Right kidney (tissue), 1 donor: ENCODE results near the gene SYNJ2.

Source experiments
- DNase-seq: peaks from one replicate; pipeline ENCODE4 v3.0.0-alpha.2; 2016

The SYNJ2 gene

GRCh38 chr6:158028876-158029275 lies 47.2 kb downstream of the SYNJ2 start:
- no peak for DNase-seq

DNA sequence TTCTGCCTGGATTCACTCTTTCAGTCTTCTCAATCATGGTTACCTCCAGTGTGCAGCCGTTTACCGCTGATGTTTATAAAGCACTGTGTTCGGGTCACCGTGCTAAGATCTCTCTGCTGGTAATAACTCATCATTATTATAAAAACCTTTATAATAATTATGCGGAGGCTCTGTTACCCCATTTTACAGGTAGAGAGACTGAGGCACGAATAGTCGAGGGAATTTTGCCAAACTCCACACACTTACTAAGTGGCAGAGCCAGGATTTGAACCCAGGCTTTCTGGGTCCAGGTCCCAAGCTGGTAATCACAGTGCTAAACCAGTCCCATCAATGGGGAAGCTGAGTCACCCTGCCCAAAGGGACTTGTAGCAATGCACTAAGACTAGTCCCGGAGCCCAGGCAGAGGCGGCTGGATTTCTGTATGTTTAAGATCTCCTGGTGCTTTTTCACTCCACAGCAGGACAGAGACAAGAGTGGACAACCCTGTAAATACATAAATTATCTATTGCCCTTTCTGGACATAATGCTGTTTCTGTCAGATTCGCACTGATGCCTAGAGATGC lies 48.1 kb downstream of the SYNJ2 start:
- DNase-seq, result no peak

- DNase-seq, result no peak
Measured at GRCh38 chr6:158030380-158031300, 49.0 kb downstream of the SYNJ2 start.

DNA sequence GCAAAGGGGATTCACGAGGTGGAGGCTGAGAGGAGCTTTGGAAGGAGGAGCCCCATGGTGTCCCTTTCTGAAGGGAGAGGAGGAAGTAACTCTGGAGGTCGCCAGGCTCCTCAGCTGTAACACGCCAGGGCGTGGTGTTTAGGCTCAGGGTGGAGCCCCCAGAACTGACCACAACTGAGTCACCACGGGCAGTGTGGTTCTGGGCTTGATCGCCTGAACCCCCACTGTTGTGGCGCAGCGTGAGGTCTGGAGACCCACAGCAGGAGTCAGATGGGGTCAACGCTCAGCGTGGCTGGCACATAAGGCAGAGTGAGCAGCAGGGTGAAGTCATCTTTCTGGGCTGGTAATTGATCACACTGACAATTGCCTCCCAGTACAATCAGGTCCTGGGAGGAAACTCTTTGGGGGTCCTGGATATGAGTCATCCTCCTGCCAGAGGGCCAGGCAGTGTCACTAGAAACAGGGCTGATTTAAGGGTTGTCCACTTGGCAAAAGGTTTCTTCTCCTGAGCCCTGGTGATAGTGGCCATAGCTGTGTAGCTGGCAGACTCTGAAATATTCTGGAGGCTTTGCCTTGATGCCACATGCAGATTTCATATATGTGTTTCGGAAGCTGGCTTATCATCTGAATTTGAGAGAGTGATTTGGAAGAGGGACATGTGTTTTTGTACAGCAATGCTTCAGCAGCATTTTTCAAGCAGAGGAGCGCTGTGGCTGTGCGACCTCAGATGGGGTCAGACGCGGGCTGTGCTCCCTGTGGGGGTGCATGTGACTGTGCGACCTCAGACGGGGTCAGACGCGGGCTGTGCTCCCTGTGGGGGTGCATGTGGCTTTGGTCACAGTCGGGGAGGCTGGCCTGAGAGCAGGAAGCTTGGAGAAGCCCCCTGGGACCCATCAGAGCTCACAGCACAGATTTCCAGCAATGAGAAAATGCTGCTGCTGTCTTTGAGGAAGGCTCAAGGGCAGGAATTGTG lies 50.0 kb downstream of the SYNJ2 start:
- no peak for DNase-seq

DNA sequence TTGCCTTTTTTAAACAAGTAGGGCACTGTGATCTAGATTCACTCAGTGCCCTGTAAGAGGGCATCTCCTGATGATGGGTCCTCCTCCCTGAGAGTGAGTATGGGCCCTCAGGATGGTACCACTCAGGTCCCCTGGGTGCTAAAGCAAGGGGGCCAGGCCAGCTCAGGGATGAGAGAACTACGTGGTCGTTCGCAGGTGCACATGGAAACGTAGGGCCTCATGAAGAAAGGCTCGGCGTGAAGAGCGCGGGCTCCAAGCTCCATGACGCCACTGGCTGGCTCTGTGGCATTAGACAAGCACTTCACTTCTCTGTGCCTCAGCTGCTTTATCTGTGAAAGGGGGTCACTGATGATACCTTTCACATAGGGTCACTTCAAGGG lies 50.7 kb downstream of the SYNJ2 start:
- DNase-seq, result no peak

GRCh38 chr6:158033077-158033750 lies 51.6 kb downstream of the SYNJ2 start:
- DNase-seq, result no peak

DNA sequence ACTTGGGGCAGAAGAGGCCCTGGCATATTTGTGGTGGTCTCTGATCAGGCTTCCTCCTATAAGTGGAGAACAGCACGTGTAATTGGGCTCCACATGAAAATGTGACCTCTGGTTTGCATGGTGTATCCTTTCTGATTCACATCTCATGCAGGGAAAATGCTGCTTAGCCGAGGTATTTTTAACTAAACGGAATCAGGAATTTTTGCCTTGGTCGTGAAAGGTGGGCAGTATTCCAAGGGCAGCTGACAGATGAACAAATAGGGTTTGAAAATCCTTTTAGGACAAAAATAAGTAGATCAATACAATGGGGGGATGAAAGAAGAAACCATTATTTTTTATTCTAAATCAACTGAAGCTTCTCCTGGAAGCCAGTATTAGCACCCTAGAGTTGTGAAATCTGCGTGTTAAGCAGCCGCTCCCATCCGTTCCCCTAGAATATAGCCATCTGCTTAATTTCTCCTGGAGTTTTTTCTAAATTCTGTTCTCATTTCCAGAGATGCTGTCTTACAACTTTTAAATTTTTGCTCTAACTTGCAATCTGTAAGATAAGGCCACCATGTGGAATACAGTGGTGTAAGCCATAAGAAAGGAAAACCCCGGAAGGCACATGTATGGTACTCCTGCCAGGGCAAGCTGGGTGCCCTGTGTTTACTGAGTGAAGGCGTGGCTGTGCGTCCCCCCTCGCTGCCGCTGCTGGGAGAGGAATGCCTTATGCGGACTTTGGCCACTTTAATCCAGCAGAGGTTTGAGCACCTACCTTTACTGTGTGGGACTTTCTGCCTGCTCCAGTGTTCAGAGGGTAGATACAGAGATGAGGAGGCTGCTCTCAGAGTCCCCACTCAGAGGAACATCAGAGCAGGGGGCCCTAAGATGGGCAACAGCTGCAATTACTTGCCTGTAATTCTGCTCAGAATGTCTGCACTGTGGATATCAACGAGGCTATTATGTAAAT lies 52.4 kb downstream of the SYNJ2 start:
- no peak for DNase-seq

- DNase-seq, result no peak
Measured at GRCh38 chr6:158036261-158036660, 54.6 kb downstream of the SYNJ2 start.

DNA sequence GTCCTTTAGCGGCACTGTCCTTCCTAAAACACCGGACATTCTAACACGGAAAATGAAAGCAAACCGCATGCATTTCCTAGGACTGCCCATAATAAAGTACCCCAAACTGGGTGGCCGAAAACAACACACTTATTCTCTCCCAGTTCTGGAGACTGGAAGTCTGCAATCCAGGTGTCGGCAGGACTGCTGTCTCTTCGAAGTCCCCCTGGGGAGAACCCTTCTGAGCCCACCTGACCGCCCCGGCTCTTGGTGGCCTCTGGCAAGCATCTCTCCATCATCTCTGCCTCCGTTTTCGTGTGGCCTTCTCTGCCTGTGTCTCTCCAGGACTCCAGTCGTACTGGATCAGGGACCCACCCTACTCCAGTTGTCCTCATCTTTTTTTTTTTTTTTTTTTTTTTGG lies 55.4 kb downstream of the SYNJ2 start:
- DNase-seq, result no peak

DNA sequence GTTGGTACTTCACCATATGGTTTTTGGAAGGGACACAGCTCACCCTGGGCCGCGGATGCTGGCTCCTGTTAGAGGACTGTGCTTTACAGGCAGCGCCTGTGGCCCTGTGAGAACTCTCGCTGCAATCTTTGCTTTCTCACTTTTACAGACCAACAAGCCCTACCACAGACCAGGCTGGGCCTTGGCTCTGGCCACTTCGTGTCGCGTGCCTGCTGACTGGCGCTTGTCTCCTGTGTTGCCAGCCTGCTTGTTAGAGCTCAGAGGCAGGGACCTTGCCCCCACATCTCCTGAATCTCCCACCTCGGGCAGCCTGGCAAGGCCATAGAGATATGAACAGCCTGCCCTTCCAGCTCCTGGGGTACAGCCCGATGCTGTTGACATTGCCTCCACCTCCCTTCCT lies 56.1 kb downstream of the SYNJ2 start:
- DNase-seq, result no peak

DNA sequence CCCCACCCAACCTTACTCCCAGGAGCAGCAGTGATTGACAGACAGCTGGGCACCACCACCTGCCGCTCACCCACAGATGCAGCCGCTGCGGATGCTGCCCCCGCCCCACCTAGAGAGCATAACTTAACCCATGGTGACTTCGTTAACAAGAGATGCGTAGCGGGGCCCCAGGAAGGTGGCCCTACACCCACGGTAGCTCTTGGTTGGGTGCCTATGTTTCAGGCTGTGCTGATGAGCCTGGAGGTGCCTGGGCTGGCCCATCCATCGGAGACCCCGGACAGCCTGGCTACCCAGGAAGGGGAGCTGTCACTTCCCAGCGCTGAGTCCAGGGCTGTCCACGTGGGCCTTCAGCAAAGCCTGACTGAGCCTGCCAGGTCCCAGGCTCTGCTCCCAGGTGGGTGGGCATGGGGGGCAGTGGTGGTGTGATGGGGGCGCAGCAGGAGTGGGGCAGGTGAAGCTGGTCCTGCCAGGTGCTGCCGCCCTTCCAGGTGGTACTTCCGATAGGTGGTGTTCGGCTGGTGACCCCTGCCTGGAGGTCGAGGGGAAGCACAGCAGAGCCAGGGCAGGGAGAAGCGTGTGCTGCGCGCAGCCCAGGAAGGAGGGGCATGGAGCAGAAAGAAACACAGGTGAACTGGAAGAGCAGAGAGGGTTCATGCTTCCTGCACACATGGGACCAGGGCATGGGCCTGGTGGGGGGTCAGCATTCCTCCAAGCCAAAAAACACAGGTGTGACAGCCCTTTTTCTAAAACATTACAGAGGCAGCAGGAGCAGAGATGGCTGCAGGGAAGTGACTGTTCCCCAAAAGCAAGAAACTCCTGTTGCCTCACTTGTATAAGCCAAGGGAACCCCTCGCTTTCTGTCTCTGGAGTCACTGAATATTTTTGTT lies 56.9 kb downstream of the SYNJ2 start:
- no peak for DNase-seq

DNA sequence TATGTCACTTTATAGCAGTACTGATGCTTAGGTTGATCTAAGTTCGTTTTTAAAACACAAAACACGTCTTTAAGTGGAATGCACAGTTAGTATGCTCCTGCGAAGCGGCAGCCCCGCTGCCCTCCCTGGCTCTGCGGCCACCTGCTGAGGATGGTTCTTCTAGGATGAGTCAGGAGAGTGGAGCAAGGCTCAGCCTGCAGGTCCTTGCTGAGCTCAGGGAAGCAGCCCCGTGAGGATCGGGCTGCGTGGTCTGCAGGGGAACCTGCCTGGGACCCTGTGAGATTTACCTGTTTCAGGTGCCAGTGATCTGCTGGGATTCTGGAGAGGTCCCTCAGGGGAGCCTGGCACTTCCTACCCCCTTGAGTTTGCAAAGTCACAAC lies 57.5 kb downstream of the SYNJ2 start:
- no peak for DNase-seq

GRCh38 chr6:158039571-158040050 lies 57.9 kb downstream of the SYNJ2 start:
- DNase-seq, result no peak

GRCh38 chr6:158040051-158040803 lies 58.6 kb downstream of the SYNJ2 start:
- no peak for DNase-seq

DNA sequence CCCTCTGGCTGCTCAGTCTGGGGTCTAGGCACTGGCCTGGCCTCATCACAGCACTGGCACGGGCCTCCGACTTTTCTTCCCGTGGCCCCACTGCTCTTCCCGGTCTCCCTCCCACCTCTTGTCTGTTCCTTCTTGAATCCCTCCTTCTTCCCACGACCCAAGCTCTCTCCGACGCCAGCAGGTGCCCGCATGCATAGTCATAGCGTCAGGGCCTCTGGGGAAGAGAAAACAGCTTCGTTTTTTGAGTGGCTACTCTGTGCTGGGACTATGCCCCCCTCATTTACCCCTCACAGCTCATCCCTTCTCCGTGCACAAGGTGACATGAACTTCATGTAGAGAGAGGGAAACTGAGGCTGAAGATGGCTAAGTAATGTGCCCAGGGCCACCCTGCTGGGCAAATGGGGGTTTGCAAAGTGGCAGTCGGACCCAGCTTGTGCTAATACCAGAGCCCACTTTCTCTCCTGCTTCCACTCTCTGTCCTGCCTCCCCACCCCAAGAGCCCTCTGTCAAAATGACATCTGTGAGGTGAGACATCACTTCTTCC lies 59.2 kb downstream of the SYNJ2 start:
- DNase-seq, result no peak

DNA sequence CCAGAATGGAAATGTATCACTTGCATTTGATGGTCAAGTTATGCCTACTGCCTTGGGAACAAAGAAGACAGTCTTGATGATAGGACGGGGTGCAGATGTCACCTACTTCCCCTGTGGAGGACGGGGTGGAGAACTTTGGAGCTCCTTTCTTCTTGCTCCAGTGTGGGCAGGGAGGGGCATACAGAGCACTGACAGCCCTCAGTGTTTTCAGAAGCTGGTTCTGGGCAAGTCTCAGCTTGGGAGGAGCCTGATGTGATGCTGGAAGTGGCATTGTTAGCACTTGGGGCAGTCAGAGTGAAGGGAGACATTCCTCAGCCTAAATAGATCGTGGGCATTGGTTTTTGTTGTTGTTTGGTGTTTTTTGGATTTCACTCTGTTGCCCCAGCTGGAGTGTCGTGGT lies 59.7 kb downstream of the SYNJ2 start:
- DNase-seq, result no peak

- no peak for DNase-seq
Measured at GRCh38 chr6:158041788-158042187, 60.1 kb downstream of the SYNJ2 start.

DNA sequence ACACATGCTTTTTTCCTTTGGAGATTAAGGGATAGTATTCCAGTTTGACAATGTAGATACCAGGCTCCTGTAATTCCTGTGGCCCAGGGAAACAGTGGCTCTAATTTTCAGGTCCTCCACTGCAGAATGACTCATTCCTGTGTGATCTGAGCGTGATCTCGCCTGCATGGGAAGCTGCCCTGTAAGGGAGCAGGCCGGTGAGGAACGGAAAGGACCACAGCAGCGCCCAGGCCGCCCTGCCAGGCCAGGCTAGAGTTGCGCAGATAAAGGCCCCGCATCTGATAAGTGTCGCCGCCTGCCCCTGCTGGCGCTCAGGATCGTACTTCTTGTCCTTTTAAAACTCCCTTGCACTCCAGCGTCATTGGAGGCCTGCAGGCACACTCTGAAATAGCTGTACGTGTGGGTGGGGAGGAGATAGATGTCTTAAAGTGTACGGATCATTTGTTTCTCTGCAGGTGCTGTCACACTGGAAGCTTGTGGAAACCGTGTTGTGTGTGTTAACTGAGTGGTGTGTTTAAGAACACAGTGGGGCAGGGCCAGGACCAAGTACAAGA lies 60.7 kb downstream of the SYNJ2 start:
- DNase-seq, result peak; percentile 39

DNA sequence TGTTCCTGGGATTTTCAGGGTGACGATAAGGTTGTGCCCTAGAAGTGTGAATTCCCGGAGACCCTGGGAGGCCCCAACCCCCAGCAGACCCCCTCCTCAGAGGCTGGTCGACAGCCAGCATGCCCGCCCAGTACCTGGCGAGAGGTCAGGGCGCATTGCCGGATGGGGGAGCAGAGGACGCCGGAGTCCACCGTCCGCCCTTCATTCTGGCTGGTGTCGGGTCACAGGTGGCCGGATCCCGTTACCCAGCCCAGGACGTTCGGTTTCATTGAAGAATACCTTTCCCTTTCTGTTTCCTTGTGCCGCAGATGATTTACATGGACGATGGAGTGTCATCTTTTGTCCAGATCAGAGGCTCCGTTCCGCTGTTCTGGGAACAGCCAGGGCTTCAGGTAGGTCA lies 61.3 kb downstream of the SYNJ2 start:
- no peak for DNase-seq
